Activated CD8-positive, alpha-beta T cell treated with anti-CD3 and anti-CD28 coated beads, Interleukin-2, amount 10 ng/mL, durations not matched to agents 7 days and 5 days (primary cell): ENCODE measurements around the gene STRIP1. TPM values are rescaled to one million over a fixed set of nuclear protein-coding genes. Genes with fewer than 3 reads are reported as not detected.
"Not testable (repeated sequence)": the region's sequence is repeated elsewhere in the genome, so short reads cannot be mapped to it uniquely, and the experiment has no call there.

ENCODE experiments used
- ATAC-seq: fragments of 150-1000 bp; cut with Tn5 transposase; one replicate; pipeline ENCODE4 v1.10.0; 2021; ENCODE audit warnings: moderate library complexity
- CTCF ChIA-PET: fragments of 350-600 bp; sonication (Branson Sonifier 250); formaldehyde crosslinking; loops from one replicate; lab custom pipeline; 2021; ENCODE audit warnings: antibody characterized with exemption; lab: Charles Lee
- POLR2A ChIA-PET: fragments of 350-600 bp; sonication (Branson Sonifier 250); formaldehyde crosslinking; loops from one replicate; lab custom pipeline; 2021; ENCODE audit warnings: antibody characterized with exemption; lab: Charles Lee
- DNase-seq: peaks from one replicate; pipeline ENCODE4 v3.0.0-alpha.2; 2020
- H3K27ac Mint-ChIP-seq: one replicate; pipeline ENCODE4 v1.8.0; 2021; ENCODE audit warnings: mild to moderate bottlenecking, mixed read lengths
- H3K27me3 Mint-ChIP-seq: one replicate; pipeline ENCODE4 v1.8.0; 2021; ENCODE audit warnings: low read depth, mixed read lengths
- H3K36me3 Mint-ChIP-seq: one replicate; pipeline ENCODE4 v1.8.0; 2021; ENCODE audit warnings: low read depth, mixed read lengths
- H3K4me1 Mint-ChIP-seq: one replicate; pipeline ENCODE4 v1.8.0; 2021; ENCODE audit warnings: low read depth, mixed read lengths
- H3K4me3 Mint-ChIP-seq: one replicate; pipeline ENCODE4 v1.8.0; 2021; ENCODE audit warnings: mild to moderate bottlenecking, mixed read lengths
- H3K9me3 Mint-ChIP-seq: one replicate; pipeline ENCODE4 v1.8.0; 2022; ENCODE audit warnings: mixed read lengths; ENCODE audit not compliant: insufficient read depth
- total RNA-seq, 2 experiments: library from RNA; stranded (reverse); gene quantifications; one replicate each; pipeline ENCODE4 v1.2.3, GENCODE V29; 2021

Gene STRIP1
- total RNA-seq, 2 experiments from 2014 or later = 33.2 to 35.9 TPM

- CTCF ChIA-PET = interaction anchor here (0.6 to 9.6 kb wide), 21 partner anchors 9 to 462 kb away, joined by 3 to 121 read pairs (median 5); partner anchors contain the start of genes AHCYL1 and STRIP1
- Mint-ChIP-seq H3K4me1 (peaks cover 3% of the 10 kb centered on the region), H3K27ac (peak overlapping the region; percentile 19), H3K9me3 (no peaks in the 10 kb centered on the region), H3K27me3 (no peaks in the 10 kb centered on the region), H3K36me3 (peaks cover 39% of the 10 kb centered on the region), H3K4me3 (no peak overlapping the region)
- DNase-seq = peak; percentile 58
- peak; percentile 95 for ATAC-seq
- POLR2A ChIA-PET = interaction anchor here (0.7 to 2.9 kb wide), 2 partner anchors 15 to 26 kb away, joined by 3 to 13 read pairs; partner anchors contain the start of gene AHCYL1
These were observed 22.8 kb upstream of the STRIP1 start for GRCh38 chr1:110011527-110012041.

- Mint-ChIP-seq H3K4me1 (peaks cover 3% of the 10 kb centered on the region), H3K9me3 (no peaks in the 10 kb centered on the region), H3K4me3 (no peak overlapping the region), H3K27me3 (no peaks in the 10 kb centered on the region), H3K27ac (no peak overlapping the region), H3K36me3 (peaks cover 44% of the 10 kb centered on the region)
- ChIA-PET POLR2A (interaction anchor here (2.9 kb wide), 1 partner anchor 27 kb away, joined by 13 read pairs; the partner anchor contains the start of gene AHCYL1), CTCF (interaction anchor here (1.0 to 9.6 kb wide), 10 partner anchors 8 to 372 kb away, joined by 3 to 121 read pairs (median 10); partner anchors contain the start of genes AHCYL1 and STRIP1)
- peak; percentile 20 for ATAC-seq
- no peak for DNase-seq
These were observed 22.2 kb upstream of the STRIP1 start for GRCh38 chr1:110012100-110012780.

- H3K36me3 Mint-ChIP-seq = peaks cover 62% of the 10 kb centered on the region
- ATAC-seq = no peak
- no peaks in the 10 kb centered on the region for H3K4me1 Mint-ChIP-seq
- POLR2A ChIA-PET = interaction anchor here (0.7 kb wide), 1 partner anchor 191 kb away, joined by 3 read pairs; no protein-coding TSS in a partner anchor
- no peaks in the 10 kb centered on the region for H3K9me3 Mint-ChIP-seq
- no peak overlapping the region for H3K4me3 Mint-ChIP-seq
- CTCF ChIA-PET = interaction anchor here (1.1 to 5.5 kb wide), 4 partner anchors 12 to 378 kb away, joined by 3 to 49 read pairs (median 5); partner anchors contain the start of gene AHCYL1
- H3K27me3 Mint-ChIP-seq = no peaks in the 10 kb centered on the region
- DNase-seq = no peak
- no peak overlapping the region for H3K27ac Mint-ChIP-seq
These were observed 16.6 kb upstream of the STRIP1 start for GRCh38 chr1:110017792-110018191.

- CTCF ChIA-PET = interaction anchor here (1.1 to 5.5 kb wide), 5 partner anchors 11 to 378 kb away, joined by 3 to 49 read pairs (median 4); partner anchors contain the start of gene AHCYL1
- H3K4me1 Mint-ChIP-seq = no peaks in the 10 kb centered on the region
- ATAC-seq (no peak), DNase-seq (no peak)
- peaks cover 64% of the 10 kb centered on the region for H3K36me3 Mint-ChIP-seq
- POLR2A ChIA-PET = no interaction called here
- no peak overlapping the region for H3K27ac Mint-ChIP-seq
- no peak overlapping the region for H3K4me3 Mint-ChIP-seq
- H3K9me3 Mint-ChIP-seq = no peaks in the 10 kb centered on the region
- H3K27me3 Mint-ChIP-seq = no peaks in the 10 kb centered on the region
These were observed 16.0 kb upstream of the STRIP1 start for GRCh38 chr1:110018396-110018795.

GRCh38 chr1:110019770-110020169 lies 14.7 kb upstream of the STRIP1 start:
- no peaks in the 10 kb centered on the region for H3K27me3 Mint-ChIP-seq
- ChIA-PET CTCF (interaction anchor here (0.7 to 5.5 kb wide), 9 partner anchors 8 to 378 kb away, joined by 3 to 49 read pairs (median 4); partner anchors contain the start of gene AHCYL1), POLR2A (no interaction called here)
- ATAC-seq (no peak), DNase-seq (no peak)
- H3K36me3 Mint-ChIP-seq = peaks cover 63% of the 10 kb centered on the region
- H3K4me3 Mint-ChIP-seq = no peak overlapping the region
- no peaks in the 10 kb centered on the region for H3K9me3 Mint-ChIP-seq
- no peak overlapping the region for H3K27ac Mint-ChIP-seq
- H3K4me1 Mint-ChIP-seq = no peaks in the 10 kb centered on the region

- peaks cover 57% of the 10 kb centered on the region for H3K36me3 Mint-ChIP-seq
- no peak for ATAC-seq
- ChIA-PET CTCF (interaction anchor here (1.3 to 5.5 kb wide), 3 partner anchors 9 to 245 kb away, joined by 3 to 49 read pairs (median 12); no protein-coding TSS in a partner anchor), POLR2A (no interaction called here)
- no peak overlapping the region for H3K4me3 Mint-ChIP-seq
- H3K27me3 Mint-ChIP-seq = no peaks in the 10 kb centered on the region
- H3K27ac Mint-ChIP-seq = no peak overlapping the region
- H3K4me1 Mint-ChIP-seq = no peaks in the 10 kb centered on the region
- no peak for DNase-seq
- H3K9me3 Mint-ChIP-seq = no peaks in the 10 kb centered on the region
These were observed 13.1 kb upstream of the STRIP1 start for GRCh38 chr1:110021285-110021684.

GRCh38 chr1:110024613-110025012 lies 9.8 kb upstream of the STRIP1 start:
- Mint-ChIP-seq H3K4me3 (no peak overlapping the region), H3K27me3 (no peaks in the 10 kb centered on the region), H3K4me1 (no peaks in the 10 kb centered on the region), H3K36me3 (peaks cover 27% of the 10 kb centered on the region), H3K27ac (no peak overlapping the region), H3K9me3 (no peaks in the 10 kb centered on the region)
- ChIA-PET POLR2A (no interaction called here), CTCF (interaction anchor here (1.4 to 2.5 kb wide), 2 partner anchors 10 to 14 kb away, joined by 5 to 8 read pairs; partner anchors contain the start of gene STRIP1)
- ATAC-seq = no peak
- DNase-seq = no peak

- H3K4me1 Mint-ChIP-seq = peaks cover 44% of the 10 kb centered on the region
These were observed 3.7 kb upstream of the STRIP1 start for GRCh38 chr1:110030687-110031086.

GRCh38 chr1:110032327-110032726 lies 2.1 kb upstream of the STRIP1 start:
- H3K27ac Mint-ChIP-seq = peak overlapping the region; percentile 4
- ATAC-seq = no peak

More at GRCh38 chr1:110030687-110031086, 3.7 kb upstream of the STRIP1 start:
- peak overlapping the region; percentile 92 for H3K27ac Mint-ChIP-seq
- CTCF ChIA-PET = interaction anchor here (0.6 to 5.3 kb wide), 28 partner anchors 8 to 465 kb away, joined by 3 to 49 read pairs (median 5); partner anchors contain the start of genes AHCYL1 and RBM15
- not testable (repeated sequence) for H3K36me3 Mint-ChIP-seq, ATAC-seq, DNase-seq, H3K9me3 Mint-ChIP-seq, H3K27me3 Mint-ChIP-seq
- POLR2A ChIA-PET = interaction anchor here (1.0 kb wide), 1 partner anchor 641 kb away, joined by 3 read pairs; no protein-coding TSS in a partner anchor
- H3K4me3 Mint-ChIP-seq = peak overlapping the region; percentile 71

GRCh38 chr1:110033421-110033820 lies 1.0 kb upstream of the STRIP1 start:
- H3K9me3 Mint-ChIP-seq = no peaks in the 10 kb centered on the region
- peaks cover 5% of the 10 kb centered on the region for H3K36me3 Mint-ChIP-seq
- no peaks in the 10 kb centered on the region for H3K27me3 Mint-ChIP-seq
- ChIA-PET CTCF (interaction anchor here (5.3 kb wide), 1 partner anchor 48 kb away, joined by 39 read pairs; the partner anchor contains the start of gene AHCYL1), POLR2A (no interaction called here)
- DNase-seq (no peak), ATAC-seq (no peak)
- H3K4me3 Mint-ChIP-seq = peak overlapping the region; percentile 82
- H3K4me1 Mint-ChIP-seq = peaks cover 57% of the 10 kb centered on the region
- peak overlapping the region; percentile 86 for H3K27ac Mint-ChIP-seq

More at GRCh38 chr1:110032327-110032726, 2.1 kb upstream of the STRIP1 start:
- POLR2A ChIA-PET = no interaction called here
- DNase-seq = no peak
- no peaks in the 10 kb centered on the region for H3K27me3 Mint-ChIP-seq
- CTCF ChIA-PET = interaction anchor here (0.8 to 5.3 kb wide), 5 partner anchors 13 to 255 kb away, joined by 3 to 39 read pairs (median 3); partner anchors contain the start of gene AHCYL1
- H3K4me3 Mint-ChIP-seq = no peak overlapping the region
- H3K4me1 Mint-ChIP-seq = peaks cover 57% of the 10 kb centered on the region
- peaks cover 3% of the 10 kb centered on the region for H3K36me3 Mint-ChIP-seq
- H3K9me3 Mint-ChIP-seq = no peaks in the 10 kb centered on the region

- Mint-ChIP-seq H3K36me3 (peaks cover 11% of the 10 kb centered on the region), H3K9me3 (no peaks in the 10 kb centered on the region), H3K27me3 (no peaks in the 10 kb centered on the region), H3K4me1 (peaks cover 57% of the 10 kb centered on the region), H3K4me3 (peak overlapping the region; percentile 82), H3K27ac (peak overlapping the region; percentile 86)
- ChIA-PET POLR2A (interaction anchor here (0.8 to 2.2 kb wide), 10 partner anchors 16 to 934 kb away, joined by 3 to 11 read pairs (median 4); partner anchors contain the start of genes AHCYL1, GNAI3 and RBM15), CTCF (interaction anchor here (0.9 to 5.9 kb wide), 17 partner anchors 9 to 540 kb away, joined by 3 to 41 read pairs (median 4); partner anchors contain the start of genes CYB561D1 and RBM15)
- ATAC-seq (no peak), DNase-seq (no peak)
These were observed 379 bp upstream of the STRIP1 start for GRCh38 chr1:110034040-110034450.
